ENCODE data around the gene SPACA7.

The SPACA7 gene

DNA sequence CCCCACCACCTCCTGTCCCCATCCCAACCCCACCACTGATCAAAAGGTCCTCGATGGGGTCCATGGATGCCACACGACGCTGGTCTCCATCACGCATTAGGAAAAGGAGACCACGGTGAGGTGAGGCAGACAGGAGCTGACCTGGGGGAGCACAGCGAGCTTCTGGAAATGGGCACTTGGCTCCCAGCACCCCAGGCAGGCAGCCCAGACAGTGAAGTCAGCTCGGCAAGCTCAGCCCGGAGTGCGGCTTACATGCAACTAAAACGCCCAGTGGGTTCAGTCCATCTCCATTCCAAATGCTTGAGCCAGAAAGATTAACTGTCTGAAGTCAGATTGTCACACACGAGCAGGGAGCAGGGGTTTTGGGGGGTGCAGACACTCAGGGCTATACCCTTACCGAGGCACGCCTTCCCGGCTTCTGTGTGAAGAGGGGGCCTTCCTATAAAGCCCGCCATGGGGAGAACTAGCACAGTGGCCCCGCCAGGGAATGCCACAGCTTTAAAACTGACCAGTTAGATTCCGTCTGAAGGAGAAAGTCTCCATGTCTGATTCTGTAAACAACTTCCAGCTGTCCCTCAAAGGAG, 79.4 kb downstream of the SPACA7 start:
- TF ChIP-seq TAF1 (IDR thresholded peaks at IDR 0.05; ENCODE audit: borderline replicate concordance, insufficient read depth, low read length) = no peak
- TF ChIP-seq FOXP2 (optimal IDR thresholded peaks at IDR 0.05; ENCODE audit: borderline replicate concordance, extremely low read depth, extremely low read length, insufficient read depth) = no peak
- no peak for TF ChIP-seq SIN3A (IDR thresholded peaks at IDR 0.05; ENCODE audit: borderline replicate concordance, insufficient read depth, low read length)
- no peak for TF ChIP-seq POLR2AphosphoS5 (IDR thresholded peaks at IDR 0.05; ENCODE audit: low read depth, low read length)
- TF ChIP-seq, protein P1, sequence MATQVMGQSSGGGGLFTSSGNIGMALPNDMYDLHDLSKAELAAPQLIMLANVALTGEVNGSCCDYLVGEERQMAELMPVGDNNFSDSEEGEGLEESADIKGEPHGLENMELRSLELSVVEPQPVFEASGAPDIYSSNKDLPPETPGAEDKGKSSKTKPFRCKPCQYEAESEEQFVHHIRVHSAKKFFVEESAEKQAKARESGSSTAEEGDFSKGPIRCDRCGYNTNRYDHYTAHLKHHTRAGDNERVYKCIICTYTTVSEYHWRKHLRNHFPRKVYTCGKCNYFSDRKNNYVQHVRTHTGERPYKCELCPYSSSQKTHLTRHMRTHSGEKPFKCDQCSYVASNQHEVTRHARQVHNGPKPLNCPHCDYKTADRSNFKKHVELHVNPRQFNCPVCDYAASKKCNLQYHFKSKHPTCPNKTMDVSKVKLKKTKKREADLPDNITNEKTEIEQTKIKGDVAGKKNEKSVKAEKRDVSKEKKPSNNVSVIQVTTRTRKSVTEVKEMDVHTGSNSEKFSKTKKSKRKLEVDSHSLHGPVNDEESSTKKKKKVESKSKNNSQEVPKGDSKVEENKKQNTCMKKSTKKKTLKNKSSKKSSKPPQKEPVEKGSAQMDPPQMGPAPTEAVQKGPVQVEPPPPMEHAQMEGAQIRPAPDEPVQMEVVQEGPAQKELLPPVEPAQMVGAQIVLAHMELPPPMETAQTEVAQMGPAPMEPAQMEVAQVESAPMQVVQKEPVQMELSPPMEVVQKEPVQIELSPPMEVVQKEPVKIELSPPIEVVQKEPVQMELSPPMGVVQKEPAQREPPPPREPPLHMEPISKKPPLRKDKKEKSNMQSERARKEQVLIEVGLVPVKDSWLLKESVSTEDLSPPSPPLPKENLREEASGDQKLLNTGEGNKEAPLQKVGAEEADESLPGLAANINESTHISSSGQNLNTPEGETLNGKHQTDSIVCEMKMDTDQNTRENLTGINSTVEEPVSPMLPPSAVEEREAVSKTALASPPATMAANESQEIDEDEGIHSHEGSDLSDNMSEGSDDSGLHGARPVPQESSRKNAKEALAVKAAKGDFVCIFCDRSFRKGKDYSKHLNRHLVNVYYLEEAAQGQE (IDR thresholded peaks at IDR 0.05; ENCODE audit: insufficient read depth in 1 of 2, low read depth in 2 of 2, low read length in 2 of 2) = no peak

DNA sequence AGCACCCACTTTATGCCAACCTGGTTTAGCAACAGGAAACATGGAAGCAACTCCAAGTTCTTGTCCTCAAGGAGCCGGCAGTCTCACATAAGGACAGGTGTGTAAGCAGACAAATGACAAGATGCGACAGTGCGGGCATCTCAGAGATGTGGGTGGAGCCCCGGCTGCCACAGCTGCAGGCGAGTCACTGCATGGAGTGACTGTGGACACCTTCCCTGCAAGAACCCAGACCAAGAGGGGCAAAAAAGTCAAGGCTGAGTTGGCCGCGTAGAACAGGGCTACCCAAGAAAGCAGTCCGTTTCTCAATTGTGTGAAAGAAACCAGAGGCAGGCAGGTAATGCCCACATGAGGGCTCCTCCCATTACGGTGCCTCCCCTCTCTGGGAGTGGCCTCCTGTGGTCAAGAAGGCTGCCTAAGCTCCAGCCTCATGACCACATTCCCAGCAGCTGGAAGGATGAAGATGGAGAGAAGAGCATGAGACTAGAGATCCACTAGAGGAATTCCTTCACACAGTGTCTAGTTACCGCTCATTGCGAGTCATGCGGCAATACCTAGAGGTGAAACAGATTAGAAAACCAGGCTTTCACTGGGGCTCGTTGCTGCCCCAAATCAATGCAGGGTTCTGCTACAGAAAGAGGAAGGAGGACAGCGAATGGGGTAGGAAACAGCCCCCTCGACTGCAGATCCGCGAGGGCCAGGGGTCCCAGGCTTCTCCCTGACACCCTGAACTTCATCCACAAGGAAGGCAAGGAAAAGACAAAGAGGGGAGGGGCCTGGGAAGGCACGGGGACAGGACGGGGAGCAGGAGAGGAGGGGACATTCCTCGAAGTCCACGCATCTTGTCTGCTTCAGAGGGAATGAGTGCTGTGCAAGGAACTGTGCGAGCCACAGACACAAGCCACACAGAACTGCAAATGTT, 80.2 kb downstream of the SPACA7 start:
- TF ChIP-seq POLR2AphosphoS5 (IDR thresholded peaks at IDR 0.05; ENCODE audit: low read depth, low read length) (no peak), SIN3A (IDR thresholded peaks at IDR 0.05; ENCODE audit: borderline replicate concordance, insufficient read depth, low read length) (no peak), FOXP2 (optimal IDR thresholded peaks at IDR 0.05; ENCODE audit: borderline replicate concordance, extremely low read depth, extremely low read length, insufficient read depth) (no peak), TAF1 (IDR thresholded peaks at IDR 0.05; ENCODE audit: borderline replicate concordance, insufficient read depth, low read length) (no peak)
- TF ChIP-seq, protein P1 (IDR thresholded peaks at IDR 0.05; ENCODE audit: insufficient read depth in 1 of 2, low read depth in 2 of 2, low read length in 2 of 2) = no peak

DNA sequence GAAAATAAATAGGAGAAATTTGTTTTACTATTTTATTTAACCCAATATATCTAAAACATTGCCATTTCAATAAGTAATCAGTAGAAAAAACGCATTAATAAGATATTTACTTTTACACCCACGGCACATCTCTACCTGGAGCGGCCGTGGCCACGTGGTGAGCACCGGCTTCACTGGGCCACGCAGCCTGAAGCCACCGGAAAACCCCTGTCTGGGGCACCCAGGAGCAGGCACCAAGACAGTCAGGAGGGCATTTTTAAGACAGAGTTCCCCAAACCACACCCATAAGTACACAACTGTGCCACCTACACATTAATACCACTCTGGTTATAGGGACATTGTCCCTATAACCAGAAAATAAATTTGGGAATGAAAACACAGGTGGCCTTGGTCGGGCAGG, 80.9 kb downstream of the SPACA7 start:
- TF ChIP-seq FOXP2 (optimal IDR thresholded peaks at IDR 0.05; ENCODE audit: borderline replicate concordance, extremely low read depth, extremely low read length, insufficient read depth) (no peak), SIN3A (IDR thresholded peaks at IDR 0.05; ENCODE audit: borderline replicate concordance, insufficient read depth, low read length) (no peak), POLR2AphosphoS5 (IDR thresholded peaks at IDR 0.05; ENCODE audit: low read depth, low read length) (no peak)

DNA sequence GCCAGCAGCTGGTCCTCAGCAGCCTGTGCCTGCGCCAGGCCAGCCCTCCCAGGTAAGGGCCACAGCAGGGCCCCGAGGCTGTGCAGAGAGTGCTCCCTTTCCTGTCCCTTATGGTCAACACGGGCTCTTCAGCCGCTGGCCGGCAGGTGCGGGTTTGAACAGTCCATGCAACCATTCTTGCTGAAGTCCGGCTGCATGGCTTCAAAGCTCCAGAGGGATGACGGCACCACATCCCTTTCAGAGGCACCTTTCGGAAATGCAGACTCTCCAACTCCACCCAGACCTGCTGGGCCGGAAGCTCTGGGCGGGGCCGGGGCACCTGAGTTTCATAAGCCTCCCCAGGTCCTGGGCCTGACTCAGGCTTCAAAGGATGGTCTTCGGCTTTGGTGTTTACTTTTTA, 81.3 kb downstream of the SPACA7 start:
- TF ChIP-seq, protein P1 (IDR thresholded peaks at IDR 0.05; ENCODE audit: insufficient read depth in 1 of 2, low read depth in 2 of 2, low read length in 2 of 2) = no peak
- TF ChIP-seq POLR2AphosphoS5 (IDR thresholded peaks at IDR 0.05; ENCODE audit: low read depth, low read length) (no peak), TAF1 (IDR thresholded peaks at IDR 0.05; ENCODE audit: borderline replicate concordance, insufficient read depth, low read length) (no peak), SIN3A (IDR thresholded peaks at IDR 0.05; ENCODE audit: borderline replicate concordance, insufficient read depth, low read length) (no peak), FOXP2 (optimal IDR thresholded peaks at IDR 0.05; ENCODE audit: borderline replicate concordance, extremely low read depth, extremely low read length, insufficient read depth) (no peak)

DNA sequence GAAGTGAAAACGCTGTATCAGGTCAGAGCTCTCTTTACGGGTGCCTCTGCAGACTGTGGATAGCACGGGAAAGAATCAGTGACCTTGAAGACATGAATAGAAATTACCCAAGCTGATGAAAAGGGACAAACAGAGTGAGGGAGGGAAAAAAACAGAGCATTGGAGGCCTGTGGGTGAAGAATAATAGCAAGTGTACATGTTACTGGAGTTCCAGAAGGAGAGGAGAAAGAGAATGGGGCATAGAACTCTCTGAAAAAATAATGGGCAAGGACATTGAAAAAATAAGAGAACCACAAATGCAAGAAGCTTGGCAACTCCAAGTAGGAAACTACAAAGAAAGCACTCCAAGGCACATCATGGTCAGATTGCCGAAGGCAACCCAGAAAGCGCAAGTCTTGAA, 86.3 kb downstream of the SPACA7 start:
- TF ChIP-seq, protein P1 (IDR thresholded peaks at IDR 0.05; ENCODE audit: insufficient read depth in 1 of 2, low read depth in 2 of 2, low read length in 2 of 2) = no peak
- TF ChIP-seq SIN3A (IDR thresholded peaks at IDR 0.05; ENCODE audit: borderline replicate concordance, insufficient read depth, low read length) (no peak), TAF1 (IDR thresholded peaks at IDR 0.05; ENCODE audit: borderline replicate concordance, insufficient read depth, low read length) (no peak), POLR2AphosphoS5 (IDR thresholded peaks at IDR 0.05; ENCODE audit: low read depth, low read length) (no peak), FOXP2 (optimal IDR thresholded peaks at IDR 0.05; ENCODE audit: borderline replicate concordance, extremely low read depth, extremely low read length, insufficient read depth) (no peak)

All from PFSK-1 (cell line).